Smooth muscle cell (in vitro differentiated cells): ENCODE measurements around the gene ATRN. TPM values are rescaled to one million over a fixed set of nuclear protein-coding genes. Genes with fewer than 3 reads are reported as not detected.

Experiments
- DNase-seq: peaks from one replicate; lab custom pipeline; 2025; ENCODE audit not compliant: unreplicated experiment; lab: John Stamatoyannopoulos, UW
- H2AFZ ChIP-seq: fragments of 200-600 bp; sonication (generic); 2 replicates; pipeline ENCODE4 v1.6.0; 2016; ENCODE audit warnings: antibody characterized with exemption, low read depth, mild to moderate bottlenecking
- H3F3A ChIP-seq: fragments of 200-600 bp; sonication (generic); 2 replicates; pipeline ENCODE4 v1.6.0; 2017; ENCODE audit warnings: antibody characterized with exemption, low read depth
- H3K27ac ChIP-seq: fragments of 200-600 bp; sonication (generic); 2 replicates; pipeline ENCODE4 v1.5.1; 2016; ENCODE audit warnings: low read depth, mild to moderate bottlenecking
- H3K27me3 ChIP-seq: fragments of 200-600 bp; sonication (generic); 2 replicates; pipeline ENCODE4 v1.6.1; 2016; ENCODE audit warnings: low read depth, mild to moderate bottlenecking
- H3K36me3 ChIP-seq: fragments of 200-600 bp; sonication (generic); 2 replicates; pipeline ENCODE4 v1.5.1; 2016; ENCODE audit warnings: low read depth
- H3K4me1 ChIP-seq: fragments of 200-600 bp; sonication (generic); 2 replicates; pipeline ENCODE4 v1.5.1; 2016; ENCODE audit warnings: low read depth
- H3K4me2 ChIP-seq: fragments of 200-600 bp; sonication (generic); 2 replicates; pipeline ENCODE4 v1.6.0; 2016; ENCODE audit warnings: mild to moderate bottlenecking
- H3K4me3 ChIP-seq: fragments of 200-600 bp; sonication (generic); 2 replicates; pipeline ENCODE4 v1.5.1; 2016; ENCODE audit warnings: mild to moderate bottlenecking
- H3K79me2 ChIP-seq: fragments of 200-600 bp; sonication (generic); 2 replicates; pipeline ENCODE4 v1.6.0; 2016; ENCODE audit warnings: low read depth, mild to moderate bottlenecking
- H3K9ac ChIP-seq: fragments of 200-600 bp; sonication (generic); 2 replicates; pipeline ENCODE4 v1.6.0; 2016; ENCODE audit warnings: low read depth
- H3K9me3 ChIP-seq: fragments of 200-600 bp; sonication (generic); replicated peaks from 2 replicates; pipeline ENCODE4 v1.5.1; 2016; ENCODE audit warnings: low read depth
- H4K20me1 ChIP-seq: fragments of 200-600 bp; sonication (generic); 2 replicates; pipeline ENCODE4 v1.6.0; 2016; ENCODE audit warnings: low read depth
- whole genome bisulfite sequencing: methylation state at CpG from one replicate; pipeline ENCODE4 v1.1.7; 2016; ENCODE audit warnings: low lambda C conversion rate; 5-methylcytosine and 5-hydroxymethylcytosine counted together
- polyA plus RNA-seq: library from polyadenylated mRNA; unstranded; fragments of >200 nt; fragmentation: Nextera tagmentation; extraction: Ambion mirVana; gene quantifications from 2 replicates; pipeline ENCODE4 v1.2.1, GENCODE V29; 2016
- total RNA-seq: library from RNA; depleted of rRNA; stranded (reverse); fragments of >200 nt; gene quantifications from 2 replicates; pipeline ENCODE4 v1.2.3, GENCODE V29; 2014
- TF ChIP-seq, protein P1 (sequence below): fragments of 200-600 bp; sonication (generic); IDR thresholded peaks from 2 replicates; pipeline ENCODE4 v1.5.1; 2017; ENCODE audit warnings: borderline replicate concordance, mild to moderate bottlenecking, antibody characterized with exemption; ENCODE audit not compliant: insufficient read depth, poor library complexity, severe bottlenecking

ATRN gene
- total and polyA plus RNA-seq, 2 experiments from 2014 or later, result 17.9 to 44.0 TPM

DNA sequence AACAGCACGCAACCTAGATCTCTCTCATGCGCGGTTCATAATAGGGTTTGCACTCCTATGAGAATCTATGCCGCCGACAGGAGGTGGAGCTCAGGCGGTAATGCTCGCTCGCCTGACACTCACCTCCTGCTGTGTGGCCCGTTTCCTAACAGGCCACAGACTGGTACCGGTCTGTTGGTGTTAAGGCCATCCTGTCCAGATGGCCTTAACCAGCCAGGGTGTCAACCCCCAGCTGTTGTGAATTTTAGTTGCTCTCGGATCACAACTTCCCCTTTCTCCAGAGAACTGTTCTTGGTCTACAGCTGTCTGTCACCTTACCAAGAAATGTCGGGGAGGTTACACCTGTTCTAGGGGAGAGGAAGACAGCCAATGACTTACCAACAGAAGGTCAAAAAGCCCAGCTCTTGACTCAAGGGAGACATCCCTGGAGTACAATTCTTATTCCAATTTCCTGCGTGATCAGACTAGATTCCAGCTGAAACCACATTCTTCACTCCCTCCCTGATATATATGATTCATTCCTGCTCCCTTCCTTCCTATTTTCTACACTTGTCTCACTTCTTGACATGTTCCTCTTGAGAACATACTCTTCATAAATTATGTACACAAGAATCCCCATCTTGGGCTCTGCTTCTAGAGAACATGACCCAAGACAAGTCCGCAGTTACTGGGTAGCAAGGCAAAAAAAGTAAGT lies 40.3 kb upstream of the ATRN start:
- H3K4me2 ChIP-seq, result no peak overlapping the region
- H3K9ac ChIP-seq, result no peak overlapping the region
- no peaks in the 10 kb centered on the region for H3K4me1 ChIP-seq
- no peaks in the 10 kb centered on the region for H3K9me3 ChIP-seq
- H3K4me3 ChIP-seq, result no peak overlapping the region
- no peak overlapping the region for H3K27ac ChIP-seq
- DNase-seq, result no peak
- H2AFZ ChIP-seq, result no peak overlapping the region
- no peaks in the 10 kb centered on the region for H4K20me1 ChIP-seq
- H3K79me2 ChIP-seq, result no peaks in the 10 kb centered on the region
- TF ChIP-seq, protein P1, sequence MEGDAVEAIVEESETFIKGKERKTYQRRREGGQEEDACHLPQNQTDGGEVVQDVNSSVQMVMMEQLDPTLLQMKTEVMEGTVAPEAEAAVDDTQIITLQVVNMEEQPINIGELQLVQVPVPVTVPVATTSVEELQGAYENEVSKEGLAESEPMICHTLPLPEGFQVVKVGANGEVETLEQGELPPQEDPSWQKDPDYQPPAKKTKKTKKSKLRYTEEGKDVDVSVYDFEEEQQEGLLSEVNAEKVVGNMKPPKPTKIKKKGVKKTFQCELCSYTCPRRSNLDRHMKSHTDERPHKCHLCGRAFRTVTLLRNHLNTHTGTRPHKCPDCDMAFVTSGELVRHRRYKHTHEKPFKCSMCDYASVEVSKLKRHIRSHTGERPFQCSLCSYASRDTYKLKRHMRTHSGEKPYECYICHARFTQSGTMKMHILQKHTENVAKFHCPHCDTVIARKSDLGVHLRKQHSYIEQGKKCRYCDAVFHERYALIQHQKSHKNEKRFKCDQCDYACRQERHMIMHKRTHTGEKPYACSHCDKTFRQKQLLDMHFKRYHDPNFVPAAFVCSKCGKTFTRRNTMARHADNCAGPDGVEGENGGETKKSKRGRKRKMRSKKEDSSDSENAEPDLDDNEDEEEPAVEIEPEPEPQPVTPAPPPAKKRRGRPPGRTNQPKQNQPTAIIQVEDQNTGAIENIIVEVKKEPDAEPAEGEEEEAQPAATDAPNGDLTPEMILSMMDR, result no peak
- no peaks in the 10 kb centered on the region for H3K36me3 ChIP-seq
- H3F3A ChIP-seq, result no peaks in the 10 kb centered on the region
- 90% methylated on average over 14 of the region's 14 CpGs for WGBS
- no peaks in the 10 kb centered on the region for H3K27me3 ChIP-seq

DNA sequence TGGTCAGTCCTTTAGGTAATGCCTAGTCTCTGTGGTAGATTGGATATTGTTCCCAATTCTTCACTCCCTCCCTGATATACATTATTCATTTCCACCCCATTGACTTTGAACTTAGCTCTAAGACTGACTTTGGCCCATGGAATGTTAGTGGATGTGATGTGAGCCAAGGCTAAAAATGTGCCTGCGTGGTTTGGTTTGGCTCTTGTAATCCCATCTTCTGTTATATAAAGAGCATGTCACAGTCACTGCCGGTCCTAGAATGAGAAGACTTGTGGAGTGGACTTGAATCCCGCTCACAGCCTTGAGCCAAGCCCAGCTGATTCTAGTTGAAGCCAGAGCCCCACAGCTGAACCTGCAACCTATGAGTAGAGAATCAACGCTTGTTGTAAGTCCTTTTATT lies 39.7 kb upstream of the ATRN start:
- no peak for DNase-seq
- WGBS, result 95% methylated on average over 4 of the region's 4 CpGs
- Histone ChIP-seq H3K4me1 (no peaks in the 10 kb centered on the region), H4K20me1 (no peaks in the 10 kb centered on the region), H3K36me3 (no peaks in the 10 kb centered on the region), H3K27ac (no peak overlapping the region), H3K4me2 (no peak overlapping the region), H3K4me3 (no peak overlapping the region), H2AFZ (no peak overlapping the region), H3F3A (no peaks in the 10 kb centered on the region), H3K79me2 (no peaks in the 10 kb centered on the region), H3K9me3 (no peaks in the 10 kb centered on the region), H3K27me3 (no peaks in the 10 kb centered on the region), H3K9ac (no peak overlapping the region)
- TF ChIP-seq, protein P1, result no peak

- Histone ChIP-seq H3K36me3 (no peaks in the 10 kb centered on the region), H3K79me2 (no peaks in the 10 kb centered on the region), H3K9me3 (no peaks in the 10 kb centered on the region), H2AFZ (no peak overlapping the region), H3K27me3 (no peaks in the 10 kb centered on the region), H3K4me2 (no peak overlapping the region), H3K4me1 (no peaks in the 10 kb centered on the region), H3F3A (no peaks in the 10 kb centered on the region), H3K4me3 (no peak overlapping the region), H3K27ac (no peak overlapping the region), H4K20me1 (no peaks in the 10 kb centered on the region), H3K9ac (no peak overlapping the region)
- 85% methylated on average over 3 of the region's 3 CpGs for WGBS
- DNase-seq, result no peak
- TF ChIP-seq, protein P1, result no peak
Observed at GRCh38 chr20:3432844-3433243, 38.0 kb upstream of the ATRN start.

- H3F3A ChIP-seq, result no peaks in the 10 kb centered on the region
- no peaks in the 10 kb centered on the region for H3K36me3 ChIP-seq
- H3K9ac ChIP-seq, result no peak overlapping the region
- H3K9me3 ChIP-seq, result no peaks in the 10 kb centered on the region
- H3K4me3 ChIP-seq, result no peak overlapping the region
- H3K4me1 ChIP-seq, result no peaks in the 10 kb centered on the region
- no peak overlapping the region for H3K27ac ChIP-seq
- no peak for DNase-seq
- no peak overlapping the region for H2AFZ ChIP-seq
- no peaks in the 10 kb centered on the region for H4K20me1 ChIP-seq
- WGBS, result 83% methylated on average over 3 of the region's 3 CpGs
- H3K27me3 ChIP-seq, result no peaks in the 10 kb centered on the region
- TF ChIP-seq, protein P1, result no peak
- no peaks in the 10 kb centered on the region for H3K79me2 ChIP-seq
- H3K4me2 ChIP-seq, result no peak overlapping the region
Observed at GRCh38 chr20:3433744-3434143, 37.1 kb upstream of the ATRN start.
